Stimulated activated CD4-positive, alpha-beta T cell treated with anti-CD3 and anti-CD28 coated beads, Interleukin-1b, Interleukin-23, amount 100 ng/mL, for 24 hours (primary cell): ENCODE measurements around the gene LRRC8D.

Experiments used
- DNase-seq, 4 experiments: peaks; one replicate each; pipeline ENCODE4 v3.0.0-alpha.2; 2020; ENCODE audit warnings: low read depth in 4 of 4, low spot score in 1 of 4

Gene LRRC8D

GRCh38 chr1:89890085-89890752 is 69.4 kb downstream of the LRRC8D start:
- no peak for DNase-seq

- no peak for DNase-seq
These were observed 72.0 kb downstream of the LRRC8D start for GRCh38 chr1:89892816-89893215.

- no peak for DNase-seq
These were observed 73.7 kb downstream of the LRRC8D start for GRCh38 chr1:89894210-89895201.

GRCh38 chr1:89896105-89896942 is 75.5 kb downstream of the LRRC8D start:
- DNase-seq = no peak

GRCh38 chr1:89897347-89898133 is 76.7 kb downstream of the LRRC8D start:
- DNase-seq = no peak

- DNase-seq = no peak
These were observed 77.3 kb downstream of the LRRC8D start for GRCh38 chr1:89898150-89898549.

- DNase-seq = no peak
These were observed 78.1 kb downstream of the LRRC8D start for GRCh38 chr1:89898695-89899470.

GRCh38 chr1:89900323-89900722 is 79.5 kb downstream of the LRRC8D start:
- DNase-seq = no peak

GRCh38 chr1:89900791-89901708 is 80.2 kb downstream of the LRRC8D start:
- DNase-seq = no peak

- no peak for DNase-seq
These were observed 81.3 kb downstream of the LRRC8D start for GRCh38 chr1:89901957-89902669.

GRCh38 chr1:89903550-89903949 is 82.7 kb downstream of the LRRC8D start:
- DNase-seq = no peak

GRCh38 chr1:89904219-89904980 is 83.6 kb downstream of the LRRC8D start:
- DNase-seq = no peak

GRCh38 chr1:89905395-89906058 is 84.7 kb downstream of the LRRC8D start:
- no peak for DNase-seq

GRCh38 chr1:89906088-89906487 is 85.3 kb downstream of the LRRC8D start:
- no peak for DNase-seq

- DNase-seq = no peak
These were observed 86.9 kb downstream of the LRRC8D start for GRCh38 chr1:89907727-89908212.

- DNase-seq = no peak
These were observed 87.4 kb downstream of the LRRC8D start for GRCh38 chr1:89908273-89908671.
